Measurements from ENCODE around the gene SYNC.
A peak's percentile ranks its signal among the peaks of the same experiment; 100 is the strongest.

The SYNC gene

GRCh38 chr1:32702599-32703478 is at the start of gene SYNC:
TSS of gene SYNC (minus strand) at chr1:32702770. CDS start at chr1:32702660, 110 bp downstream.
- Histone ChIP-seq H3K4me3 (ENCODE audit: low read length) (peak within 1 kb of the TSS; percentile 63), H3K9ac (ENCODE audit: low read depth, low read length) (no peak within 1 kb of the TSS), H3K36me3 (ENCODE audit: insufficient read depth, low read depth, low read length) (no peaks in the 10 kb centered on the region), H3K27me3 (ENCODE audit: insufficient read depth, low read length) (peaks cover 38% of the 10 kb centered on the region), H3K9me3 (ENCODE audit: insufficient read depth, low read depth, low read length) (no peaks in the 10 kb centered on the region), H3K27ac (ENCODE audit: low read length) (no peak within 1 kb of the TSS), H3K4me1 (ENCODE audit: insufficient read depth, low read length) (0 out of 2 replicates have a peak, but pooled peaks cover 7% of the 10 kb centered on the region)

- no peak overlapping the region for H3K27ac ChIP-seq (ENCODE audit: low read length)
- no peaks in the 10 kb centered on the region for H3K9me3 ChIP-seq (ENCODE audit: insufficient read depth, low read depth, low read length)
- H3K36me3 ChIP-seq (ENCODE audit: insufficient read depth, low read depth, low read length): no peaks in the 10 kb centered on the region
- H3K9ac ChIP-seq (ENCODE audit: low read depth, low read length): no peak overlapping the region
- no peak overlapping the region for H3K4me3 ChIP-seq (ENCODE audit: low read length)
- H3K27me3 ChIP-seq (ENCODE audit: insufficient read depth, low read length): no peaks in the 10 kb centered on the region
- 0 out of 2 replicates have a peak, but pooled peaks cover 2% of the 10 kb centered on the region for H3K4me1 ChIP-seq (ENCODE audit: insufficient read depth, low read length)
Measured at GRCh38 chr1:32749771-32750170, 47.2 kb upstream of the SYNC start.

- Histone ChIP-seq H3K9me3 (ENCODE audit: insufficient read depth, low read depth, low read length) (no peaks in the 10 kb centered on the region), H3K4me3 (ENCODE audit: low read length) (no peak overlapping the region), H3K36me3 (ENCODE audit: insufficient read depth, low read depth, low read length) (no peaks in the 10 kb centered on the region), H3K27me3 (ENCODE audit: insufficient read depth, low read length) (no peaks in the 10 kb centered on the region), H3K9ac (ENCODE audit: low read depth, low read length) (no peak overlapping the region), H3K4me1 (ENCODE audit: insufficient read depth, low read length) (0 out of 2 replicates have a peak, but pooled peaks cover 2% of the 10 kb centered on the region), H3K27ac (ENCODE audit: low read length) (no peak overlapping the region)
Measured at GRCh38 chr1:32749332-32749731, 46.8 kb upstream of the SYNC start.

GRCh38 chr1:32748926-32749325 is 46.4 kb upstream of the SYNC start:
- H3K36me3 ChIP-seq (ENCODE audit: insufficient read depth, low read depth, low read length): no peaks in the 10 kb centered on the region
- H3K4me1 ChIP-seq (ENCODE audit: insufficient read depth, low read length): 0 out of 2 replicates have a peak, but pooled peaks cover 2% of the 10 kb centered on the region
- H3K9ac ChIP-seq (ENCODE audit: low read depth, low read length): no peak overlapping the region
- no peaks in the 10 kb centered on the region for H3K27me3 ChIP-seq (ENCODE audit: insufficient read depth, low read length)
- H3K27ac ChIP-seq (ENCODE audit: low read length): no peak overlapping the region
- no peak overlapping the region for H3K4me3 ChIP-seq (ENCODE audit: low read length)
- no peaks in the 10 kb centered on the region for H3K9me3 ChIP-seq (ENCODE audit: insufficient read depth, low read depth, low read length)

- Histone ChIP-seq H3K36me3 (ENCODE audit: insufficient read depth, low read depth, low read length) (no peaks in the 10 kb centered on the region), H3K9ac (ENCODE audit: low read depth, low read length) (no peak overlapping the region), H3K27me3 (ENCODE audit: insufficient read depth, low read length) (no peaks in the 10 kb centered on the region), H3K9me3 (ENCODE audit: insufficient read depth, low read depth, low read length) (no peaks in the 10 kb centered on the region), H3K27ac (ENCODE audit: low read length) (no peak overlapping the region), H3K4me3 (ENCODE audit: low read length) (no peak overlapping the region), H3K4me1 (ENCODE audit: insufficient read depth, low read length) (0 out of 2 replicates have a peak, but pooled peaks cover under 1% of the 10 kb centered on the region)
Measured at GRCh38 chr1:32748348-32748747, 45.8 kb upstream of the SYNC start.

- Histone ChIP-seq H3K4me1 (ENCODE audit: insufficient read depth, low read length) (peaks cover 9% of the 10 kb centered on the region; the same call in 1 of the 2 replicates), H3K9ac (ENCODE audit: low read depth, low read length) (no peak overlapping the region), H3K36me3 (ENCODE audit: insufficient read depth, low read depth, low read length) (no peaks in the 10 kb centered on the region), H3K9me3 (ENCODE audit: insufficient read depth, low read depth, low read length) (no peaks in the 10 kb centered on the region), H3K27ac (ENCODE audit: low read length) (no peak overlapping the region), H3K27me3 (ENCODE audit: insufficient read depth, low read length) (peaks cover 3% of the 10 kb centered on the region), H3K4me3 (ENCODE audit: low read length) (no peak overlapping the region)
Measured at GRCh38 chr1:32746130-32746529, 43.6 kb upstream of the SYNC start.

GRCh38 chr1:32744071-32744425 is 41.5 kb upstream of the SYNC start:
- Histone ChIP-seq H3K27ac (ENCODE audit: low read length) (no peak overlapping the region), H3K9me3 (ENCODE audit: insufficient read depth, low read depth, low read length) (no peaks in the 10 kb centered on the region), H3K36me3 (ENCODE audit: insufficient read depth, low read depth, low read length) (no peaks in the 10 kb centered on the region), H3K4me3 (ENCODE audit: low read length) (no peak overlapping the region), H3K9ac (ENCODE audit: low read depth, low read length) (no peak overlapping the region), H3K27me3 (ENCODE audit: insufficient read depth, low read length) (peaks cover 16% of the 10 kb centered on the region), H3K4me1 (ENCODE audit: insufficient read depth, low read length) (peaks cover 14% of the 10 kb centered on the region)

GRCh38 chr1:32743380-32744070 is 41.0 kb upstream of the SYNC start:
- Histone ChIP-seq H3K27me3 (ENCODE audit: insufficient read depth, low read length) (peaks cover 16% of the 10 kb centered on the region), H3K4me3 (ENCODE audit: low read length) (peak overlapping the region; percentile 73; the same call in 1 of the 2 replicates), H3K9ac (ENCODE audit: low read depth, low read length) (no peak overlapping the region; the same call in 1 of the 2 replicates)

GRCh38 chr1:32742956-32743355 is 40.4 kb upstream of the SYNC start:
- H3K36me3 ChIP-seq (ENCODE audit: insufficient read depth, low read depth, low read length): no peaks in the 10 kb centered on the region
- H3K4me3 ChIP-seq (ENCODE audit: low read length): peak overlapping the region; percentile 73
- H3K4me1 ChIP-seq (ENCODE audit: insufficient read depth, low read length): peaks cover 14% of the 10 kb centered on the region
- H3K9me3 ChIP-seq (ENCODE audit: insufficient read depth, low read depth, low read length): no peaks in the 10 kb centered on the region
- peaks cover 16% of the 10 kb centered on the region for H3K27me3 ChIP-seq (ENCODE audit: insufficient read depth, low read length)
- no peak overlapping the region; the same call in 1 of the 2 replicates for H3K9ac ChIP-seq (ENCODE audit: low read depth, low read length)
- H3K27ac ChIP-seq (ENCODE audit: low read length): no peak overlapping the region

More at GRCh38 chr1:32743380-32744070, 41.0 kb upstream of the SYNC start:
- H3K36me3 ChIP-seq (ENCODE audit: insufficient read depth, low read depth, low read length): no peaks in the 10 kb centered on the region
- no peak overlapping the region for H3K27ac ChIP-seq (ENCODE audit: low read length)
- H3K9me3 ChIP-seq (ENCODE audit: insufficient read depth, low read depth, low read length): no peaks in the 10 kb centered on the region
- peaks cover 14% of the 10 kb centered on the region for H3K4me1 ChIP-seq (ENCODE audit: insufficient read depth, low read length)

GRCh38 chr1:32742199-32742947 is 39.8 kb upstream of the SYNC start:
- Histone ChIP-seq H3K36me3 (ENCODE audit: insufficient read depth, low read depth, low read length) (no peaks in the 10 kb centered on the region), H3K27me3 (ENCODE audit: insufficient read depth, low read length) (peaks cover 21% of the 10 kb centered on the region), H3K4me3 (ENCODE audit: low read length) (peak overlapping the region; percentile 73), H3K4me1 (ENCODE audit: insufficient read depth, low read length) (peaks cover 18% of the 10 kb centered on the region), H3K9me3 (ENCODE audit: insufficient read depth, low read depth, low read length) (no peaks in the 10 kb centered on the region), H3K9ac (ENCODE audit: low read depth, low read length) (peak overlapping the region; percentile 31), H3K27ac (ENCODE audit: low read length) (no peak overlapping the region)

- Histone ChIP-seq H3K9ac (ENCODE audit: low read depth, low read length) (peak overlapping the region; percentile 31; the same call in 1 of the 2 replicates), H3K9me3 (ENCODE audit: insufficient read depth, low read depth, low read length) (no peaks in the 10 kb centered on the region), H3K36me3 (ENCODE audit: insufficient read depth, low read depth, low read length) (no peaks in the 10 kb centered on the region), H3K27me3 (ENCODE audit: insufficient read depth, low read length) (peaks cover 22% of the 10 kb centered on the region), H3K4me1 (ENCODE audit: insufficient read depth, low read length) (peaks cover 23% of the 10 kb centered on the region), H3K27ac (ENCODE audit: low read length) (no peak overlapping the region), H3K4me3 (ENCODE audit: low read length) (peak overlapping the region; percentile 73)
Measured at GRCh38 chr1:32741413-32742198, 39.0 kb upstream of the SYNC start.

Data from iPS-20b (cell line).